H1 (cell line): Measurements from ENCODE around the gene WWC1. TPM values are rescaled to one million over a fixed set of nuclear protein-coding genes. Genes with fewer than 3 reads are reported as not detected.

Experiments
- CHD7 ChIP-seq: fragments of 300-600 bp; sonication (generic); IDR thresholded peaks from 2 replicates; pipeline ENCODE4 v1.7.1; 2012; ENCODE audit warnings: low read length, moderate library complexity, mild to moderate bottlenecking, inconsistent platforms; ENCODE audit not compliant: insufficient replicate concordance
- EZH2 ChIP-seq: fragments of 200-600 bp; sonication (generic); IDR thresholded peaks from 2 replicates; pipeline ENCODE4 v1.7.1; 2012; ENCODE audit warnings: low read depth, mild to moderate bottlenecking, moderate library complexity, low read length, inconsistent platforms; ENCODE audit not compliant: severe bottlenecking
- RNF2 ChIP-seq: fragments of 200-900, 300-1000 bp; sonication (generic); IDR thresholded peaks from 2 replicates; pipeline ENCODE4 v1.7.1; 2016; ENCODE audit warnings: borderline replicate concordance, low read depth, mild to moderate bottlenecking, antibody characterized with exemption, low read length; ENCODE audit not compliant: poor library complexity, severe bottlenecking; ENCODE audit errors: missing control alignments
- SAP30 ChIP-seq: fragments of 300-600 bp; sonication (generic); IDR thresholded peaks from 2 replicates; pipeline ENCODE4 v1.7.1; 2012; ENCODE audit warnings: low read length, moderate library complexity, mild to moderate bottlenecking, inconsistent platforms; ENCODE audit not compliant: insufficient read depth, insufficient replicate concordance
- SRF ChIP-seq: IDR thresholded peaks from 2 replicates; pipeline ENCODE4 v1.6.1; 2011; ENCODE audit warnings: mild to moderate bottlenecking, low read depth, low read length, moderate library complexity
- polyA plus RNA-seq, 7 experiments: library from polyadenylated mRNA; depleted of rRNA in 3 of 7; stranded (reverse) in 5 of 7; unstranded in 2 of 7; fragments of >200 nt in 5 of 7; fragments of 200-250 nt in 2 of 7; gene quantifications; 1 replicate in 5 of 7; 2 replicates in 1 of 7; 4 replicates in 1 of 7; pipeline versions ENCODE4 v1.2.1 to v1.2.3, GENCODE V29; 2011 to 2013; ENCODE audit warnings: missing spikeins in 2 of 7, mixed read lengths in 2 of 7
- total RNA-seq: library from RNA; stranded (reverse); fragmentation: NEBNext Ultra II Directional; extraction: Animal tissue kit (Norgen Biotek cat#: 25700); gene quantifications from 2 replicates; pipeline ENCODE4 v1.2.1, GENCODE V29; 2021

Gene WWC1
- total and polyA plus RNA-seq, 2 of the 8 experiments (the other 6 are each of a cell fraction or from before 2014, with no cell fraction given) = 16.4 to 41.1 TPM

DNA sequence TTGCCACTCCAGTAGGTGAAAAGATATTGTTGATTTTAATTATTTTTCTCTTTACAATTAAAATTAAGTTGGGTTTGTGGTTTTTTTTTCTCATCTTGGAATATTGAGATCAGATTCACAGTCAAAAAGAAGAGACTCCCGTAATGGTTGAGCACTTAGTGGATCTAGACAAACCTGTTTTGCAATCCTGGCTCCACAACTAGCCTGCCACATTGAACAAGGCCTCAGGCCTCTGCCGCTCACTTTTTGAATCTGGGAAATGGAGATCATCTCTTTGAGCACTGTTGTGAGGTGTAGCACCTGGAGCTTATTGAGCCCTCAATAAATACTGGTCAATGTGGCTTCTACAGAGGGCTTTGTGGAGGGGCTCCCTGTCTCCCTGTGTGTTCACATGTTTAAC is 157.7 kb downstream of the WWC1 start (continued):
- TF ChIP-seq CHD7 = no peak
- TF ChIP-seq RNF2 = no peak
- no peak for TF ChIP-seq EZH2
- TF ChIP-seq SAP30 = no peak
- no peak for TF ChIP-seq SRF
- TF ChIP-seq, all 59 proteins: peak for 0
